Activated CD4-positive, alpha-beta T cell treated with anti-CD3 and anti-CD28 coated beads for 36 hours (primary cell): ENCODE results near the gene ACSM6. TPM values are rescaled to one million over a fixed set of nuclear protein-coding genes. Genes with fewer than 3 reads are reported as not detected.
A peak's percentile ranks its signal among the peaks of the same experiment; 100 is the strongest.
"Not testable (repeated sequence)": the region's sequence is repeated elsewhere in the genome, so short reads cannot be mapped to it uniquely, and the experiment has no call there.

Source experiments
- ATAC-seq: fragments of 200-7000 bp; cut with Tn5 transposase; one replicate; pipeline ENCODE4 v1.10.0; 2021; ENCODE audit warnings: mild to moderate bottlenecking, moderate library complexity
- CTCF ChIA-PET: fragments of 350-600 bp; sonication (Branson Sonifier 250); formaldehyde crosslinking; loops from one replicate; lab custom pipeline; 2021; ENCODE audit warnings: antibody characterized with exemption; lab: Charles Lee
- POLR2A ChIA-PET: fragments of 350-600 bp; sonication (Branson Sonifier 250); formaldehyde crosslinking; loops from one replicate; lab custom pipeline; 2021; ENCODE audit warnings: antibody characterized with exemption, inconsistent platforms; lab: Charles Lee
- DNase-seq: peaks from one replicate; pipeline ENCODE4 v3.0.0-alpha.2; 2020
- H3K27ac Mint-ChIP-seq: one replicate; pipeline ENCODE4 v1.8.0; 2021; ENCODE audit warnings: mixed read lengths
- H3K27me3 Mint-ChIP-seq: one replicate; pipeline ENCODE4 v1.8.0; 2021; ENCODE audit warnings: mixed read lengths
- H3K36me3 Mint-ChIP-seq: one replicate; pipeline ENCODE4 v1.8.0; 2021; ENCODE audit warnings: low read depth, mixed read lengths
- H3K4me1 Mint-ChIP-seq: one replicate; pipeline ENCODE4 v1.8.0; 2021; ENCODE audit warnings: mixed read lengths
- H3K4me3 Mint-ChIP-seq: one replicate; pipeline ENCODE4 v1.8.0; 2021; ENCODE audit warnings: mild to moderate bottlenecking, moderate library complexity, mixed read lengths
- H3K9me3 Mint-ChIP-seq: one replicate; pipeline ENCODE4 v1.8.0; 2021; ENCODE audit warnings: low read depth, mixed read lengths
- intact Hi-C, 2 experiments: fragments of 100-400 bp; cut with DNase I in 1 of 2; cut with micrococcal nuclease in 1 of 2; formaldehyde crosslinking; loops; one replicate each; pipeline versions ENCODE4 v1.14.2 to v1.15.1; 2022 to 2024; cut with DNase I, micrococcal nuclease
- total RNA-seq, 2 experiments: library from RNA; stranded (reverse); gene quantifications; one replicate each; pipeline ENCODE4 v1.2.3, GENCODE V29; 2021

Gene ACSM6
- total RNA-seq, 2 experiments from 2014 or later = not detected

DNA sequence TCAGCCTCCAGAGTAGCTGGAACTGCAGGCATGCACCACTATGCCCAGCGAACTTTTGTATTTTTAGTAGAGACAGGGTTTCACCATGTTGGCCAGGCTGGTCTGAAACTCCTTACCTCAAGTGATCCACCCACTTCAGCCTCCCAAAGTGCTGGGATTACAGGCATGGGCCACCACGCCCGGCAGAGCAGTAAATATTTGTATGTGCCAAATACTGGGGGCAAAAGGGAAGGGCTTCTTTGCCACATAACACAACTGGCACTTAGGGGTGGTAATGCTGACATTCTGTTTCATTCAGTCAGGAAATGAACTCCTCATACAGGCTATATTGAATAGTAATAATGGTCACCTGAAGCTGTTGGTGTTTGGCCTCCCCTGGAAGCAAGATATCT lies 41.6 kb downstream of the ACSM6 start:
- H3K27ac Mint-ChIP-seq = peak overlapping the region; percentile 85
- intact Hi-C loops = loop anchor here (1.0 to 10.0 kb wide), 8 partner anchors 294 to 1352 kb away; partner anchors contain the start of genes HELLS (in 2 of the 2), ALDH18A1 (in 1 of the 2) and TM9SF3 (in 1 of the 2)
- ChIA-PET POLR2A (no interaction called here), CTCF (interaction anchor here (0.6 to 3.5 kb wide), 3 partner anchors 10 to 639 kb away, joined by 3 to 15 read pairs (median 3); no protein-coding TSS in a partner anchor)
- H3K4me3 Mint-ChIP-seq = no peak overlapping the region
- peaks cover 35% of the 10 kb centered on the region for H3K4me1 Mint-ChIP-seq
- H3K27me3 Mint-ChIP-seq = peaks cover 18% of the 10 kb centered on the region
- DNase-seq (no peak), ATAC-seq (no peak)
- H3K36me3 Mint-ChIP-seq = peaks cover 4% of the 10 kb centered on the region
- H3K9me3 Mint-ChIP-seq = no peaks in the 10 kb centered on the region

DNA sequence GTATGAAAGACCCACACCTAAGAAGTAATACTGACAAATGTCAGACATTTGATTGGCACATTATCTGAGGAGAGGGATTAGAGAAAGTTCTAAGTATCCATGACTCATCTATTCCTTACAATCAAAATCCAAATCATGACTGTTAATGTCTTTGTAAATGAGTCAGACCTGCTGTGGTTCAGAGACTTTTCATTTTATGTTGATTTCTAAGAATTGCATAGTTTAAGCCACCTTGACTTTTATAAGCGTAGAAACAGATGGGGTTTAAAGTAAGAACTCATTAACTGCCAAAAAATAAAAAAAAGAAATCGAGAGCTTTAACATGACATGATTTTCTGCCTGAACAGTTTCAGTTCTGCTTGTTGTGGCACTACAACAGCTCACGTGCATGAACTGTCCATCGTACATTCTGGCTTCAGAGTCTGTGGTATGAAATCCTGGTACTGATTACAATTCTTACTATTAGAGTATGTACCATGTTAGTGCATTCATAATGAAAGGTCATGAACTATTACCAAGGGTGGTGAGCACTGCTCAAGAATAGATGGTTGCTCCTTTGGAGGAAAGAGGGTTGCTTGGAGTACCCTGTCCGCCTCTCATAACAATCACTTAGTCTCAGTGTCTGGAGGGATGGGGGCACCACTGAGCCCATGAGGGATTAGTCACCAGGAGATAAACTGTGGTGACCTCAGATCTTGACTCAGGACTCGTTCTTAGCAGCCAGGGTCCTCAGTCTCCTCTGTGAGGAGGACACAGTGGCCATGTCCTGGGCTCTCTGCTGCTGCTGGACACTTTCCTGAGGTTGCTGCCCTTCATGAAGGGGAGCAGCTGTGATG lies 42.2 kb downstream of the ACSM6 start:
- POLR2A ChIA-PET = no interaction called here

DNA sequence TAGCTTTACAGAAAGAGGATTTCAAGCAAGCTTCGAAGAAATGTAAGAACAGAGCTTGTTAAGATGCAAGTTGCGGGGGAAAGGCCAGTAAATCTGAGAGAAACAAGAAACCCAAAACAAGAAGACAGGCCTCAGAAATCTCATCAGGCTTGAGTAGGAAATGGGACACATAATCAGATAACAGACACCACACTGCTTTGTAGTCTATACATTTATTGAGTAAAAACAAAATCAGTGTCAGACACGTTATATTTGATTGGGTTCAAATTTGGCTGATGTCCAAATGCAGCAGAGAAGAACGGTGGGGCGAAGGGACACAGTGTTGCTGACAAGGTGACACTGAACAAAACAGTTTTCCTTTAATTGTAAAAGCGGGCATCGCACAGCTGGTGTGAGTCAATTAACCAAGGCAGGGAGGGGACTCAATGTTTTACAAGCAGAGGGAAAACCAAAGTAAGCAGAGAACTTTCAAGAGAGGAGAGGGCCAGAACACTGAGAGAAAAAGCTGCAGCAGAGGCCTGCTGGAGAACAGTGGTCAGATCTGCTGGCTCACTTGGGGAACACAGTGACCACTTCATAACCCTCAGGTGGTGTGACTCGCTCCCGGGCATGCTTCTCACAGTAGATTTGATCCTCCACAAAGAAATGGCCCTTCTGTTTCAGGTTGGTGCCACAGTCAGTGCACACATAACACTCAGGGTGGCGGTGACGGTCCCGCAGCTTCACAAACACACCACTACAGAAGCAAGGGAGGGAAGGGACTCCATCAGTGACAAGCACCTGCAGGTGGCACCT lies 43.5 kb downstream of the ACSM6 start:
- ATAC-seq = no peak
- Mint-ChIP-seq H3K27me3 (peaks cover 11% of the 10 kb centered on the region), H3K9me3 (no peaks in the 10 kb centered on the region), H3K27ac (peak overlapping the region; percentile 79), H3K4me3 (no peak overlapping the region), H3K4me1 (peaks cover 27% of the 10 kb centered on the region), H3K36me3 (no peaks in the 10 kb centered on the region)
- no peak for DNase-seq
- CTCF ChIA-PET = interaction anchor here (0.9 to 3.5 kb wide), 2 partner anchors 8 to 606 kb away, joined by 3 to 15 read pairs; no protein-coding TSS in a partner anchor
- POLR2A ChIA-PET = interaction anchor here (0.6 kb wide), 1 partner anchor 76 kb away, joined by 3 read pairs; no protein-coding TSS in a partner anchor
- intact Hi-C loops = loop anchor here (5.0 to 10.0 kb wide), 5 partner anchors 630 to 1350 kb away; partner anchors contain the start of genes HELLS (in 2 of the 2) and TM9SF3 (in 1 of the 2)

More for the DNA sequence above, 42.2 kb downstream of the ACSM6 start:
- DNase-seq = peak; percentile 56
- intact Hi-C loops = loop anchor here (1.0 to 10.0 kb wide), 8 partner anchors 293 to 1351 kb away; partner anchors contain the start of genes HELLS (in 2 of the 2), ALDH18A1 (in 1 of the 2) and TM9SF3 (in 1 of the 2)
- Mint-ChIP-seq H3K36me3 (peaks cover 3% of the 10 kb centered on the region), H3K4me3 (peak overlapping the region; percentile 19), H3K27me3 (peaks cover 15% of the 10 kb centered on the region), H3K9me3 (no peaks in the 10 kb centered on the region), H3K27ac (peak overlapping the region; percentile 85), H3K4me1 (peaks cover 29% of the 10 kb centered on the region)
- ATAC-seq = peak; percentile 87
- CTCF ChIA-PET = interaction anchor here (0.6 to 3.5 kb wide), 3 partner anchors 10 to 640 kb away, joined by 3 to 15 read pairs (median 3); no protein-coding TSS in a partner anchor

DNA sequence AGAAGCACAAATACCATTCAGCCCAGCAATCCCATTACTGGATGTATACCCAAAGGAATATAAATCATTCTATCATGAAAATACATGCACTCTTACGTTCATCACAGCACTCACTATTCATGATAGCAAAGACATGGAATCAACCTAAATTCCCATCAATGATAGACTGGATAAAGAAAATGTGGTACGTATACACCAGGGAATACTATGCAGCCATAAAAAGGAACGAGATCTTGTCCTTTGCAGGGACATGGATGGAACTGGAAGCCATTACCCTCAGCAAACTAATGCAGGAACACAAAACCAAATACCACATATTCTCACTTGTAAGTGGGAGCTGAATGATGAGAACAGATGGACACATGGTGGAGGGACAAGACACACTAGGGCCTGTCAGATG lies 46.1 kb downstream of the ACSM6 start:
- POLR2A ChIA-PET, DNase-seq, ATAC-seq, CTCF ChIA-PET, H3K4me3 Mint-ChIP-seq, H3K9me3 Mint-ChIP-seq, intact Hi-C loops, H3K36me3 Mint-ChIP-seq, H3K27ac Mint-ChIP-seq: not testable (repeated sequence)
- Mint-ChIP-seq H3K4me1 (peaks cover 24% of the 10 kb centered on the region), H3K27me3 (peaks cover 11% of the 10 kb centered on the region)

DNA sequence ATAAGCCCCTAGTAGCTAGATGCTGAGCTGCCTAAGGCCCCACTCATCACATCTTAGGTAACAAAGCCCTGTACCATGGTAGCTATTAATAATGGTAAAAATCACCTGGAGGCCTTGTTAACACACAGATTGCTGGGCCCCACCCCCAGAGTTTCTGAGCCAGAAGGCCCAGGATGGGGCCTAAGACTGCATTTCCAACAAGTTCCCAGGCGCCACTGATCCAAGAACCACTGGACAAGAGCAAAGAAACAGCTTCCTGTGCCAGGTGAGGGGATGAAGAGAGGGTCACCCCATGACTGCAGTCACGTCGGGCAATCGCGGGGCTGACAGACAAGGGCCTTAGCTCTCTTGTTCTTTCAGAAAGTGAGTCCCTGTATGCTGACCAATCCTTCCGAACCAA lies 46.8 kb downstream of the ACSM6 start:
- ATAC-seq (no peak), DNase-seq (no peak)
- ChIA-PET CTCF (interaction anchor here (0.7 to 3.8 kb wide), 5 partner anchors 54 to 133 kb away, joined by 3 to 39 read pairs (median 3); no protein-coding TSS in a partner anchor), POLR2A (no interaction called here)
- Mint-ChIP-seq H3K36me3 (no peaks in the 10 kb centered on the region), H3K9me3 (no peaks in the 10 kb centered on the region), H3K27me3 (peaks cover 12% of the 10 kb centered on the region), H3K27ac (no peak overlapping the region), H3K4me3 (no peak overlapping the region), H3K4me1 (peaks cover 17% of the 10 kb centered on the region)
- intact Hi-C loops = no loop called here

DNA sequence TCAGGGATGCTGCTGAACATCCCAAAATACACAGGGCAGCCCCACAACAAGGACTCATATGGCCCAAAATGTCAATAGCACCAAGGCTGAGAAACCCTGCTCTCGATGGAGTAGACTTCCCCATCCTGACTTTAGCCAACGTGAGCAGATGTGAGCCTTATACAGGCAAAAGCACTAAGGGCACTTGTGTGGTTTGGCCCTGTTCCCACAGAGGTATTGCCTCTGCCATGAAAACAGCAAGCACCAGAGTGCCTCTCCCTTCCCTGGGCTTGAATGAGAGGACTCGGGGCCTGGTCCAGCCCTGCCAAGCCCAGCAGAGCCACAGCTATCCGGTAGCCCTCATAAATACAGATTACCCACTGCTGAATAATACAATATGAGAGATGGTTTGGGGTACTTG lies 47.5 kb downstream of the ACSM6 start:
- Mint-ChIP-seq H3K27me3 (peaks cover 12% of the 10 kb centered on the region), H3K36me3 (no peaks in the 10 kb centered on the region), H3K27ac (no peak overlapping the region), H3K4me1 (peaks cover 10% of the 10 kb centered on the region), H3K9me3 (no peaks in the 10 kb centered on the region), H3K4me3 (no peak overlapping the region)
- CTCF ChIA-PET = interaction anchor here (0.6 to 3.8 kb wide), 5 partner anchors 53 to 122 kb away, joined by 3 to 39 read pairs (median 3); no protein-coding TSS in a partner anchor
- intact Hi-C loops = no loop called here
- DNase-seq (no peak), ATAC-seq (no peak)
- POLR2A ChIA-PET = no interaction called here

DNA sequence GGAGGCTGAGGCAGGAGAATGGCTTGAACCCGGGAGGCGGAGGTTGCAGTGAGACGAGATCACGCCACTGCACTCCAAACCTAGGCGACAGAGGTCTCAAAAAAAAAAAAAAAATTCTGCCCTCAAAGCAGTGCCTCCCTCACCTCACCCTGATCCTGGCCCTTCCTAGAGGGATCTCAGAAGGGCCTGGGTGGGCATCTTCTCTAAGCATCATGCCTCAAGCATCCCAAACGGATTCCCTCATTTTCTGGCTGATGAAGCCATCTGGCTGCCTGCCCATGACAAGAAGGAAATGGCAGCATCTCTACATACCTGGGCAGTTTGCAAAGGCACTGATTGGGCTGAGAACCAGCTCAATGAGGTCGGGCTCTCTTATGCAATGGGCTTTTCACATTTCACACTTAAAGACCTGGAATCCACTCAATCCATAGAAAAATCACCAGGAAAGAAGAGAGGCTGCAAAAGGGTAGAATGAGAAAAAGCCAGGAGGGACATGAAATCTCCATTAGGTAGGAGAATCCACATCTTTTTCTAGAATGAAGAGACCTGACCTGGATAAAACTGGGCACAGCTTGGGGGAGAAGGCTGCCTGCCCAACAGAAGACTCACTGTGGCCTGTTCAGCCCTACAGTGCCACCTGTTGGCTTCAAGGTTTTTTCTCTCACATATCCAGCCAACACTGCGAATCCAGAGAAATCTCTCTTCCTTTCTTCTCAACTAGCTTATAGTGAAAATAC lies 48.7 kb downstream of the ACSM6 start:
- Mint-ChIP-seq H3K4me3 (no peak overlapping the region), H3K9me3 (no peaks in the 10 kb centered on the region), H3K36me3 (no peaks in the 10 kb centered on the region), H3K4me1 (no peaks in the 10 kb centered on the region), H3K27me3 (peaks cover 9% of the 10 kb centered on the region), H3K27ac (no peak overlapping the region)
- intact Hi-C loops = loop anchor here (1.0 to 2.0 kb wide), 3 partner anchors 59 to 612 kb away; no protein-coding TSS in a partner anchor
- peak; percentile 67 for DNase-seq
- ChIA-PET POLR2A (no interaction called here), CTCF (interaction anchor here (0.7 to 6.3 kb wide), 28 partner anchors 10 to 620 kb away, joined by 3 to 152 read pairs (median 3); partner anchors contain the start of gene ACSM6)
- peak; percentile 77 for ATAC-seq

DNA sequence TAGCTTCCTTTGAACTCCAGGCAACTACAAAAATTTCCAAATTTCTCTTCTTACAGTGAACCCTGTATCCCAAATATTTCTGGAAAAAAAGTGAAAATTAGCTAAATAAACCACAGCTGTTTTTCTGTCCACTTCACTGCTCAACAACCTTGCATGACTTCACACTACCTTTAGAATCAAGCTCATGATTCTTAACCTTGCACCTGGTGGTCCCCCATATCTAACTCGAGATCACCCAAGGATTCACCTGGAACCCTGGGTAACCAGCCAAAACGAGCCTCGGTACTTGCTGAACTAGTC lies 49.2 kb downstream of the ACSM6 start:
- ChIA-PET CTCF (interaction anchor here (0.6 to 6.3 kb wide), 31 partner anchors 10 to 620 kb away, joined by 3 to 152 read pairs (median 3); partner anchors contain the start of gene ACSM6), POLR2A (no interaction called here)
- DNase-seq = no peak
- Mint-ChIP-seq H3K9me3 (no peaks in the 10 kb centered on the region), H3K27ac (no peak overlapping the region), H3K4me1 (no peaks in the 10 kb centered on the region), H3K27me3 (peaks cover 9% of the 10 kb centered on the region), H3K4me3 (no peak overlapping the region), H3K36me3 (no peaks in the 10 kb centered on the region)
- intact Hi-C loops = loop anchor here (1.0 to 2.0 kb wide), 3 partner anchors 60 to 612 kb away; no protein-coding TSS in a partner anchor
- ATAC-seq = no peak

DNA sequence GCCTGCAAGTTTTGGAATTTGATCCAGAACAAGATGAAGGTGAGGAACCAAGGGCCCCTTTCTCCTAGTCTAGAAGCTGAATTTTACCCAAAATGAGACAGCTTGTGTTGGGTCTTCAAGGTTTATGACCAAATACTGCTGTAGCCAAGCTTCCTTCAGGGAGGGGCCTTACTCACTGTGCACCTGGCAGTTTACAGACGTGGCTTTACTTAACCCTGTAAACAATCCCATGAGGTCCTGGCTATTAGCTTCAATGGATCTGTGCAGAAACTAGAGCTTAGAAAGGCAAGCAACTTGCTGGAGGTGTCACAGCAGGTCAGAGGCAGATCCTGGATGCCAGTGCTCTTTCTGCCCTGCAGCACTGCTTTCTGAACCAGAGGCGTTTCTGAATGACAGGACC lies 50.1 kb downstream of the ACSM6 start:
- DNase-seq (no peak), ATAC-seq (no peak)
- ChIA-PET CTCF (interaction anchor here (0.5 to 6.3 kb wide), 17 partner anchors 13 to 539 kb away, joined by 3 to 152 read pairs (median 4); no protein-coding TSS in a partner anchor), POLR2A (no interaction called here)
- Mint-ChIP-seq H3K27me3 (peaks cover 8% of the 10 kb centered on the region), H3K9me3 (no peaks in the 10 kb centered on the region), H3K36me3 (no peaks in the 10 kb centered on the region), H3K4me3 (no peak overlapping the region), H3K4me1 (no peaks in the 10 kb centered on the region), H3K27ac (no peak overlapping the region)
- intact Hi-C loops = no loop called here

DNA sequence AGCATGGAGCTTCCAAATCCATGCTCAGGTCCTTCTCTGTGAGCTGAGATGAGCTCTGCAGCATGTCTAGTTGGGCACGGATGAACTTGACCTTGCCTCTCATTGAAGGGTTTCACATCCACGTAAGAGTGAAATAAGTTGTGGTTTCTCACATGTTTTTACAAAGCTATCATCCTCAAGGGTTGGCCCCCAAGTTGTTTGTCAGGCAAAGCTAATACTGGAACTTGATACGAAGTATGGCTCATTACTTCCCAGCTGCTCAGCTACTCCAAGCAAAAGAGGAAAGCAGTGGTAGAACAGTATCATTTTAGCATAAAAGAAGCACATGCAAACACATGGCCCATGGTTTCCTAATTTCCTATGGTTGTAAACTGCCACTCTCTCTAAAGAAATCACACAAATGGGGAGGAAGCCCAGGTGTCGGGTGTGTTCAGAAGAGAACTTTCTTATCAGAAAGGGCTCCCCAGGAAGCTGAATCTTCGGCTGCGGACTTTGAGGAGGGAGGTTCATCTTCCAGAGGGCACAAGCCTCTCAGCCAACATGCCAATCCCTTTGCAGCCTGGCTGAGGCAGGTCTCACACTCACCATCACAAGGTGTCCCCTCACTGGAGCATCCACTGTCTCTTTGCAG lies 51.5 kb downstream of the ACSM6 start:
- Mint-ChIP-seq H3K9me3 (no peaks in the 10 kb centered on the region), H3K27me3 (peaks cover 8% of the 10 kb centered on the region), H3K36me3 (no peaks in the 10 kb centered on the region), H3K4me1 (no peaks in the 10 kb centered on the region), H3K27ac (no peak overlapping the region), H3K4me3 (no peak overlapping the region)
- peak; percentile 53 for ATAC-seq
- DNase-seq = no peak
- intact Hi-C loops = loop anchor here (1.0 kb wide), 1 partner anchor 118 kb away; no protein-coding TSS in a partner anchor
- CTCF ChIA-PET = interaction anchor here (0.6 to 6.3 kb wide), 16 partner anchors 9 to 1281 kb away, joined by 3 to 152 read pairs (median 3); no protein-coding TSS in a partner anchor
- POLR2A ChIA-PET = no interaction called here
